Right lobe of liver (tissue), 4 donors: Measurements from ENCODE around the gene TMEM218.

Source experiments
- POLR2A ChIP-seq: fragments of 450-650 bp; IDR thresholded peaks from one replicate; pipeline ENCODE4 v1.6.1; 2017; ENCODE audit warnings: antibody characterized with exemption, mild to moderate bottlenecking
- TF ChIP-seq, protein P1 (sequence below), 4 donors: fragments of 200-600 bp in 3 of 4; fragments of 450-650 bp in 1 of 4; IDR thresholded peaks; one replicate each; pipeline versions ENCODE4 v1.5.1 to v1.8.0; 2016 to 2022; ENCODE audit warnings: antibody characterized with exemption in 4 of 4, mild to moderate bottlenecking in 2 of 4
- donor health status: DM: no; HTN: no; CAD: no.
- donor health status: DM: no; HTN: no; CAD: no.
- donor health status: DM: no; HTN: yes; CAD: no.

DNA sequence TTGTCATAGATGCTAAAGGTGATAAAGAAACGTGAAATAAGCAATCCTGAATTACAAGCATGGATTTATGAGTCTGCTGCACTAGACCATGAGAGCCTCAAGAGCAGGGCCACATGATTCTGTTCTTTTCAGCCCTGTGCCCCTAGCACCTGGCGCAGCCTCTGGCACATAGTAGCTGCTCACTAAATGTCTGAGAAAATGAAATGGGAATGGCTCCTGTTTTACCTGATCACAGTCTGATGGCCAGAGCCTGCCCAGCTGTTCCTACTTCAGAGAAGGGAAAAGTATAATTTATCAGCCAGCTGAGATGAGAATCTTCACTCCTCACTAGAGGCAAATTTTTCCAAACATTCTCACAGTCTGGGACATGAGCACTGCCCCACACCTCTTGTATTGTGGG, 42.4 kb upstream of the TMEM218 start:
- TF ChIP-seq POLR2A, result no peak
- TF ChIP-seq, protein P1, sequence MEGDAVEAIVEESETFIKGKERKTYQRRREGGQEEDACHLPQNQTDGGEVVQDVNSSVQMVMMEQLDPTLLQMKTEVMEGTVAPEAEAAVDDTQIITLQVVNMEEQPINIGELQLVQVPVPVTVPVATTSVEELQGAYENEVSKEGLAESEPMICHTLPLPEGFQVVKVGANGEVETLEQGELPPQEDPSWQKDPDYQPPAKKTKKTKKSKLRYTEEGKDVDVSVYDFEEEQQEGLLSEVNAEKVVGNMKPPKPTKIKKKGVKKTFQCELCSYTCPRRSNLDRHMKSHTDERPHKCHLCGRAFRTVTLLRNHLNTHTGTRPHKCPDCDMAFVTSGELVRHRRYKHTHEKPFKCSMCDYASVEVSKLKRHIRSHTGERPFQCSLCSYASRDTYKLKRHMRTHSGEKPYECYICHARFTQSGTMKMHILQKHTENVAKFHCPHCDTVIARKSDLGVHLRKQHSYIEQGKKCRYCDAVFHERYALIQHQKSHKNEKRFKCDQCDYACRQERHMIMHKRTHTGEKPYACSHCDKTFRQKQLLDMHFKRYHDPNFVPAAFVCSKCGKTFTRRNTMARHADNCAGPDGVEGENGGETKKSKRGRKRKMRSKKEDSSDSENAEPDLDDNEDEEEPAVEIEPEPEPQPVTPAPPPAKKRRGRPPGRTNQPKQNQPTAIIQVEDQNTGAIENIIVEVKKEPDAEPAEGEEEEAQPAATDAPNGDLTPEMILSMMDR (IDR thresholded peaks at IDR 0.05), result no peak
